ENCODE results near the gene ADGRV1.
"Not testable (repeated sequence)": the region's sequence is repeated elsewhere in the genome, so short reads cannot be mapped to it uniquely, and the experiment has no call there.

Gene ADGRV1

DNA sequence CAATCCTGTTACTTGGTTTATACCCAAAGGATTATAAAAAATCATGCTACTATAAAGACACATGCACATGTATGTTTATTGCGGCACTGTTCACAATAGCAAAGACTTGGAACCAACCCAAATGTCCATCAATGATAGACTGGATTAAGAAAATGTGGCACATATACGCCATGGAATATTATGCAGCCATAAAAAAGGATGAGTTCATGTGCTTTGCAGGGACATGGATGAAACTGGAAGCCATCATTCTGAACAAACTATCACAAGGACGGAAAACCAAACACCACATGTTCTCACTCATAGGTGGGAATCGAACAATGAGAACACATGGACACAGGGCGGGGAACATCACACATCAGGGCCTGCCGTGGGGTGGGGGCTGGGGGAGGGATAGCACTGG is 34.5 kb downstream of the ADGRV1 start:
- DNase-seq (ENCODE audit: low read depth in 3 of 3) = not testable (repeated sequence)

DNA sequence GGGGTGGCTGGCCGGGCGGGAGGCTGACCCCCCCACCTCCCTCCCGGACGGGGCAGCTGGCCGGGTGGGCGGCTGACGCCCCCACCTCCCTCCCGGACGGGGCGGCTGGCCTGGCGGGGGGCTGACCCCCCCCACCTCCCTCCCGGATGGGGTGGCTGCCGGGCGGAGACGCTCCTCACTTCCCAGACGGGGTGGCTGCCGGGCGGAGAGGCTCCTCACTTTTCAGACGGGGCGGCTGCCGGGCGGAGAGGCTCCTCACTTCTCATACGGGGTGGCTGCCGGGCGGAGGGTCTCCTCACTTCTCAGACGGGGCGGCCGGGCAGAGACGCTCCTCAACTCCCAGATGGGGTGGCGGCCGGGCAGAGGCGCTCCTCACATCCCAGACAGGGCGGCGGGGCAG is 37.2 kb downstream of the ADGRV1 start:
- not testable (repeated sequence) for DNase-seq (ENCODE audit: low read depth in 3 of 3)

DNA sequence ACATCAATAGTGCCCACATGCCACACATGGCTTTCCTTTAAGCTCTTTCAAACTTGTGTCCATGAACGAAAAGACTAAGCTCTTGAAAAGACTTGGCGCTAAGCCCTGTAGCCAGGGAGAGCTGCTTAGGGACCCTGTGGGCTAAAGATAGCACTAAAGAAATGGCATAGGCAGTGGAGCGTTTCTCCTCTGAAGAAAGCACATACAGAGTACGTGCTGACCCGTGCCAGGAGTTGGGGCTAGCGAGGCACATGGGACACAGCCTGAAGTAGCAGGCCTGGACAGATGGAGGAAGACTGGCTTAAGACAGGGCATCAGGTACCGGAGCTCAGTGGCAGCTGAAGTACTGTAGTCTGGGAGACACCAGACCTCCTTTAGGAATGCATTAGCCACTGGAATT is 39.7 kb downstream of the ADGRV1 start:
- DNase-seq (ENCODE audit: low read depth in 3 of 3) = no peak

- DNase-seq (ENCODE audit: low read depth in 3 of 3) = not testable (repeated sequence)
Measured at GRCh38 chr5:90600307-90600706, 41.7 kb downstream of the ADGRV1 start.

- no peak for DNase-seq (ENCODE audit: low read depth in 3 of 3)
Measured at GRCh38 chr5:90601468-90601867, 42.9 kb downstream of the ADGRV1 start.

- no peak for DNase-seq (ENCODE audit: low read depth in 3 of 3)
Measured at GRCh38 chr5:90602681-90603080, 44.1 kb downstream of the ADGRV1 start.

DNA sequence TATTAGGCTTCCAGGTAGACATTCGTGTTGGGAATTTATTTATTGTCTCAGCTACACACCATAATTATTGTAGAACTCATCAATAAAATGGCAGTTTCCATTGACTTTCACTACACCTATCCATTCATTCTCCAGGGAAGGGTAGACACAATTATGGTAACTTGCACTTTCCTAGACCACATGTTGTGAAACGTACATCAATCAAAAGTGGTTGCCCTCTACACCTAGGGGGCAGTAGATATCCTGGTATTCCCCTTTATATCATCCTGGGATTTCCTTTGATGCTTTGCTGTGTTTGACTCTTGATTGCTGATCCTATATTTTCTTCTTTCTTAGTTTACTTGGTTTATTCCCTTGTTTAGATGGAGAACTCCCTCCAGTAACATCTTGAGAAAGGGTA is 47.9 kb downstream of the ADGRV1 start:
- DNase-seq (ENCODE audit: low read depth in 3 of 3) = no peak

GRCh38 chr5:90612919-90613318 is 54.3 kb downstream of the ADGRV1 start:
- no peak for DNase-seq (ENCODE audit: low read depth in 3 of 3)

DNA sequence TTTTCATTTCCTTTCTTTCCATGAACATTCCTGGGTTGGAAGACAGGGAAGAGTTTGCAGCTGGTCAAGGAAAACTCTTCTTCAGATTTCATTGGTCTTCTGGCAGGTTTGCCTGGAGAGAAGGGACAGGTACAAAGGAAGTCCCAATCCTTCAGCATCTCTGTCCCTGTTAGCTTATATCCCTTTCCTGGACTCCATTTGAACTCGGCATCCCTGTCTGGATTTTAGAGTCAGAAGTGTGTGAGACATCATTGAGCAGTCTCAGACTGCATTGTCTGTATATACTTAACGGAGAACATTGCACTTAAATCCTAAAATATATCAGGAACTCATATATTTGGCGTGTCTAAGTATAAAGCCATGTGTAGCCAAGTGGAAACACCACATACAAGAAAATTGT is 54.9 kb downstream of the ADGRV1 start:
- no peak for DNase-seq (ENCODE audit: low read depth in 3 of 3)

- no peak for DNase-seq (ENCODE audit: low read depth in 3 of 3)
Measured at GRCh38 chr5:90613918-90614504, 55.4 kb downstream of the ADGRV1 start.

DNA sequence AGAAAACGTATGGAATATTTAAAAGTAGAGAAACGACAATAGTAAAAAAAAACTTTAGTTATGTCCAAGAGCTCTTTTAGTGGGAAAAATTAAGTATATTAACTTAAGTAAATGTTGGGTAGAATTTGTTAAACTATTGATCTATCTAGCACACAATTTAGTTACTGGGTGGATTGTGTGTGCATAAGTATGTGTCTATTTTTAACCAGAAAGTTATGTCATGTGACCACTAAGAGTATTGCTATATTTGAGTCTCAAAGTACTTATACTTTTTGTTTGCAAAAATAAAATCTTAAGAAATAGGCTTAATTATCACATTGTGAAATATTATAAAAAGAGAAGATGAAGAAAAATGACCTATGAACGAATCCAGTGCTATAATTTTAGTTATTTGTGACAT is 56.8 kb downstream of the ADGRV1 start:
- no peak for DNase-seq (ENCODE audit: low read depth in 3 of 3)

- DNase-seq (ENCODE audit: low read depth in 3 of 3) = no peak
Measured at GRCh38 chr5:90618071-90618470, 59.5 kb downstream of the ADGRV1 start.

DNA sequence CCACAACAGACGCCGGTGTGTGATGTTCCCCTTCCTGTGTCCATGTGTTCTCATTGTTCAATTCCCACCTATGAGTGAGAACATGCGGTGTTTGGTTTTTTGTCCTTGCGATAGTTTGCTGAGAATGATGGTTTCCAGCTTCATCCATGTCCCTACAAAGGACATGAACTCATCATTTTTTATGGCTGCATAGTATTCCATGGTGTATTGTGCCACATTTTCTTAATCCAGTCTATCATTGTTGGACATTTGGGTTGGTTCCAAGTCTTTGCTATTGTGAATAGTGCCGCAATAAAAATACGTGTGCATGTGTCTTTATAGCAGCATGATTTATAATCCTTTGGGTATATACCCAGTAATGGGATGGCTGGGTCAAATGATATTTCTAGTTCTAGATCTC is 61.2 kb downstream of the ADGRV1 start:
- not testable (repeated sequence) for DNase-seq (ENCODE audit: low read depth in 3 of 3)

- DNase-seq (ENCODE audit: low read depth in 3 of 3) = no peak
Measured at GRCh38 chr5:90621848-90622247, 63.3 kb downstream of the ADGRV1 start.

GRCh38 chr5:90626493-90626892 is 67.9 kb downstream of the ADGRV1 start:
- no peak for DNase-seq (ENCODE audit: low read depth in 3 of 3)

DNA sequence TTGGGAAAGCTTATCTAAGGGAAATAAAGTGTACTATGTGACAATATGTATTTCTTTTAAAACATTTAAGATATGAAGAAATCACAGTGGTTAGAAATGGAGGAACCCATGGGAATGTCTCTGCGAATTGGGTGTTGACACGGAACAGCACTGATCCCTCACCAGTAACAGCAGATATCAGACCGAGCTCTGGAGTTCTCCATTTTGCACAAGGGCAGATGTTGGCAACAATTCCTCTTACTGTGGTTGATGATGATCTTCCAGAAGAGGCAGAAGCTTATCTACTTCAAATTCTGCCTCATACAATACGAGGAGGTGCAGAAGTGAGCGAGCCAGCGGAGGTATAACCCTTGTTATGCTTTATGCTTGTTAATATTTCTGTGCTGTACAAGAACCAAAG is 69.9 kb downstream of the ADGRV1 start:
- DNase-seq (ENCODE audit: low read depth in 3 of 3) = no peak

DNA sequence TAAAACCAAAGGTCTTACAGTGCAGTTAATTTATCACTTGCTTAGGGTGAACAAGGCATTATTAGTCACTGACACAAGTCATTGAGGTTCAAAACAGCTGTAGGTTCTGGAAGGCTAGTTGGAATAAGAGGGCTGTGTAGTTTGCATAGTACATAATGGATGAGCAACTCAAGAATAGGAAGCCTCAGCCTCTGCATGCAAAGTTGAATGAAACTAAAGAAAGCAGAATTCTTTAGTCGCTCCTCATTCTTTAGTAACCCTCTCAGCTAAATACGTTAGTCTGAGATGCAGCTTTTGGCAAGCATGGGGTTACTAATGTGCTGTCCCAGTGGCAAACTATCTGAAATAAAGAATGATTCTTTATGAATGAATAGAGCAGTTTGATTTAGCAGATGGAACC is 74.2 kb downstream of the ADGRV1 start:
- DNase-seq (ENCODE audit: low read depth in 3 of 3) = no peak

GRCh38 chr5:90636948-90637347 is 78.4 kb downstream of the ADGRV1 start:
- DNase-seq (ENCODE audit: low read depth in 3 of 3) = no peak

- DNase-seq (ENCODE audit: low read depth in 3 of 3) = no peak
Measured at GRCh38 chr5:90637731-90638130, 79.1 kb downstream of the ADGRV1 start.

GRCh38 chr5:90638878-90639277 is 80.3 kb downstream of the ADGRV1 start:
- no peak for DNase-seq (ENCODE audit: low read depth in 3 of 3)

GRCh38 chr5:90640484-90641059 is 82.0 kb downstream of the ADGRV1 start:
- DNase-seq (ENCODE audit: low read depth in 3 of 3) = no peak

DNA sequence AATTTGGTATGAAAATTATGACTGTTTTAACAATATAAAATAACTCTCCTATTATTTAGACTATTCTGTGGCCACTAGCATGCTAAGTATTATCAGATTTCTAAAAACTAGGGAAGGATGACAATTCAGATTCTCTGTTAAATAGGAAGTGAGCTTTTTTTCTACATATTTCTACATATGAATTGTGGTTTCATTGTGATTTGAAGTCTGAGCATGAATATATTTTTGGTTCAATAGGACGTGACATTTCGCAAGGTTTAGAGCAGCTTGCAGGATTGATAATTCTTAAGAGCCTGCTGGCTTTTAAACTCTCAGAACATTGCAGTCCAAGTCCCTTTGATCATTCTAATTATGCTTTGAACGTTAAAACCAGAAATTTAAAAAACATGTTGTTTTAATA is 82.9 kb downstream of the ADGRV1 start:
- no peak for DNase-seq (ENCODE audit: low read depth in 3 of 3)

DNA sequence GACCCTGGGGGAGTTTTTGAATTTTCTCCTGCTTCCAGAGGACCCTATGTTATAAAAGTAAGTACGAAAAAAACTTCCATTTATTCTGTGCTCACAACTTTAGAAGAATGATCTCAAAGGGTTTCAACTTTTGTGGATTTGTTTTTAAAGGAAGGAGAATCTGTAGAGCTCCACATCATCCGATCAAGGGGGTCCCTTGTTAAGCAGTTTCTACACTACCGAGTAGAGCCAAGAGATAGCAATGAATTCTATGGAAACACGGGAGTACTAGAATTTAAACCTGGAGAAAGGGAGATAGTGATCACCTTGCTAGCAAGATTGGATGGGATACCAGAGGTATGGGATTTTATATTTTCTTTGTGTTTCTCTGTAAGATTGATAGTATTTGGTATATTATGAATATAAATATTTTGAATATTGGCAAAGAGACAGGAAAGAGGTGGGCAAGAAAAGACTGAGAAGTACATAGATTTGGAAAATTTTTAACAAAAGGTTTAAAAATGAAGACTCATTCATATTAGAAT is 84.2 kb downstream of the ADGRV1 start:
- no peak for DNase-seq (ENCODE audit: low read depth in 3 of 3)

- no peak for DNase-seq (ENCODE audit: low read depth in 3 of 3)
Measured at GRCh38 chr5:90644132-90644531, 85.5 kb downstream of the ADGRV1 start.
